HCT116 (cell line): ENCODE data around the gene SNRPF.

Experiments
- EGR1 ChIP-seq: IDR thresholded peaks from 2 replicates; pipeline ENCODE4 v1.6.1; 2012; ENCODE audit warnings: low read depth
- ELF1 ChIP-seq: IDR thresholded peaks from 2 replicates; pipeline ENCODE4 v1.6.1; 2012; ENCODE audit warnings: low read depth, borderline replicate concordance
- EZH2phosphoT487 ChIP-seq: fragments of 200-600 bp; IDR thresholded peaks from 2 replicates; pipeline ENCODE4 v1.6.1; 2018; ENCODE audit warnings: antibody characterized with exemption, borderline replicate concordance
- POLR2A ChIP-seq: IDR thresholded peaks from 2 replicates; pipeline ENCODE4 v1.7.0; 2011; ENCODE audit warnings: borderline replicate concordance; ENCODE audit not compliant: insufficient read depth, insufficient read length; ENCODE audit errors: extremely low read depth
- POLR2AphosphoS5 ChIP-seq: IDR thresholded peaks from 2 replicates; pipeline ENCODE4 v1.6.1; 2011; ENCODE audit warnings: mild to moderate bottlenecking, low read depth, low read length, moderate library complexity
- SIN3A ChIP-seq: IDR thresholded peaks from 2 replicates; pipeline ENCODE4 v1.6.1; 2012; ENCODE audit warnings: low read depth
- ZFX ChIP-seq: fragments of 450-650 bp; IDR thresholded peaks from 2 replicates; pipeline ENCODE4 v1.6.1; 2017
- TF ChIP-seq, protein P1 (sequence below), 3 experiments: fragments of 200-600 bp in 1 of 3; sonication (generic) in 1 of 3; IDR thresholded peaks in 2 of 3; conservative IDR thresholded peaks in 1 of 3; 2 replicates each; pipeline ENCODE4 v1.5.1; 2012 to 2017; ENCODE audit warnings: low read depth in 2 of 3, low read length in 2 of 3, antibody characterized with exemption in 1 of 3, borderline replicate concordance in 1 of 3, control low read depth in 1 of 3, mild to moderate bottlenecking in 1 of 3, mixed read lengths in 1 of 3, mixed run types in 1 of 3, moderate library complexity in 1 of 3; ENCODE audit not compliant: insufficient read depth in 1 of 3

- no peak for TF ChIP-seq EZH2phosphoT487
- TF ChIP-seq ELF1 = no peak
- no peak for TF ChIP-seq ZFX
- no peak for TF ChIP-seq EGR1
- TF ChIP-seq, protein P1, sequence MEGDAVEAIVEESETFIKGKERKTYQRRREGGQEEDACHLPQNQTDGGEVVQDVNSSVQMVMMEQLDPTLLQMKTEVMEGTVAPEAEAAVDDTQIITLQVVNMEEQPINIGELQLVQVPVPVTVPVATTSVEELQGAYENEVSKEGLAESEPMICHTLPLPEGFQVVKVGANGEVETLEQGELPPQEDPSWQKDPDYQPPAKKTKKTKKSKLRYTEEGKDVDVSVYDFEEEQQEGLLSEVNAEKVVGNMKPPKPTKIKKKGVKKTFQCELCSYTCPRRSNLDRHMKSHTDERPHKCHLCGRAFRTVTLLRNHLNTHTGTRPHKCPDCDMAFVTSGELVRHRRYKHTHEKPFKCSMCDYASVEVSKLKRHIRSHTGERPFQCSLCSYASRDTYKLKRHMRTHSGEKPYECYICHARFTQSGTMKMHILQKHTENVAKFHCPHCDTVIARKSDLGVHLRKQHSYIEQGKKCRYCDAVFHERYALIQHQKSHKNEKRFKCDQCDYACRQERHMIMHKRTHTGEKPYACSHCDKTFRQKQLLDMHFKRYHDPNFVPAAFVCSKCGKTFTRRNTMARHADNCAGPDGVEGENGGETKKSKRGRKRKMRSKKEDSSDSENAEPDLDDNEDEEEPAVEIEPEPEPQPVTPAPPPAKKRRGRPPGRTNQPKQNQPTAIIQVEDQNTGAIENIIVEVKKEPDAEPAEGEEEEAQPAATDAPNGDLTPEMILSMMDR (IDR thresholded peaks at IDR 0.05 in 2 of 3, conservative IDR thresholded peaks at IDR 0.05 in 1 of 3; ENCODE audit: borderline replicate concordance in 1 of 3, insufficient read depth in 1 of 3, low read depth in 2 of 3, low read length in 2 of 3) = no peak
- TF ChIP-seq SIN3A = no peak
- TF ChIP-seq POLR2AphosphoS5 = no peak
- TF ChIP-seq POLR2A = no peak
These were observed 12.1 kb downstream of the SNRPF start for GRCh38 chr12:95870897-95871296.
